Peyer's patch (tissue), 4 donors: ENCODE results near the gene NUAK1. TPM values are rescaled to one million over a fixed set of nuclear protein-coding genes. Genes with fewer than 3 reads are reported as not detected.

Experiments used
- DNase-seq, 3 donors: peaks; one replicate each; pipeline ENCODE4 v3.0.0-alpha.2; 2017 to 2019
- H3K27ac ChIP-seq, 4 donors: fragments of 200-600 bp; sonication (generic); one replicate each; pipeline ENCODE4 v1.5.1; 2016 to 2019
- H3K27me3 ChIP-seq, 2 donors: fragments of 200-600 bp; sonication (generic); one replicate each; pipeline ENCODE4 v1.5.1; 2019
- H3K36me3 ChIP-seq, 3 donors: fragments of 200-600 bp; sonication (generic); one replicate each; pipeline ENCODE4 v1.5.1; 2016 to 2019
- H3K4me1 ChIP-seq, 4 donors: fragments of 200-600 bp; sonication (generic); one replicate each; pipeline ENCODE4 v1.5.1; 2016 to 2019
- H3K4me3 ChIP-seq, 4 donors: fragments of 200-600 bp; sonication (generic); 1 replicate in 3 of 4; 2 replicates in 1 of 4; pipeline ENCODE4 v1.5.1; 2016 to 2019; ENCODE audit warnings: mild to moderate bottlenecking in 1 of 4
- H3K9me3 ChIP-seq, 4 donors: fragments of 200-600 bp; sonication (generic); one replicate each; pipeline ENCODE4 v1.5.1; 2016 to 2019; ENCODE audit warnings: mild to moderate bottlenecking in 1 of 4
- CTCF ChIP-seq, 6 experiments: fragments of 450-650 bp in 4 of 6; fragments of 200-600 bp in 2 of 6; sonication (generic) in 1 of 6; IDR thresholded peaks; one replicate each; pipeline ENCODE4 v1.5.1; 2017 to 2019; ENCODE audit warnings: antibody characterized with exemption in 6 of 6, mild to moderate bottlenecking in 3 of 6, moderate library complexity in 1 of 6
- POLR2A ChIP-seq, 2 donors: fragments of 450-650 bp; IDR thresholded peaks; one replicate each; pipeline ENCODE4 v1.5.1; 2017; ENCODE audit warnings: antibody characterized with exemption in 2 of 2, mild to moderate bottlenecking in 2 of 2, moderate library complexity in 2 of 2
- total RNA-seq, 4 donors: library from RNA; depleted of rRNA; stranded (reverse); fragments of >200 nt; gene quantifications; one replicate each; pipeline ENCODE4 v1.1.0, GENCODE V29; 2016

Gene NUAK1
- total RNA-seq, 4 donors from 2014 or later, result 2.1 to 7.7 (median 4.6) TPM

- Histone ChIP-seq H3K4me1 (peaks cover 0 to 20% (median 6%) of the 10 kb centered on the region in 4 donors), H3K27me3 (peaks cover 0 to 18% of the 10 kb centered on the region in 2 donors), H3K9me3 (no peaks in the 10 kb centered on the region), H3K4me3 (no peak overlapping the region), H3K27ac (no peak overlapping the region), H3K36me3 (no peaks in the 10 kb centered on the region)
- no peak for DNase-seq
- no peak for TF ChIP-seq POLR2A (IDR thresholded peaks at IDR 0.05)
- no peak for TF ChIP-seq CTCF (IDR thresholded peaks at IDR 0.05)
Observed at GRCh38 chr12:106141452-106141851, 2.7 kb upstream of the NUAK1 start.

- TF ChIP-seq CTCF (IDR thresholded peaks at IDR 0.05) (no peak), POLR2A (IDR thresholded peaks at IDR 0.05) (no peak)
- Histone ChIP-seq H3K4me3 (peak overlapping the region in 1 of 4 donors; percentile 83), H3K9me3 (no peaks in the 10 kb centered on the region), H3K36me3 (no peaks in the 10 kb centered on the region), H3K27ac (peak overlapping the region in 1 of 4 donors; percentile 90), H3K27me3 (peaks cover 0 to 18% of the 10 kb centered on the region in 2 donors), H3K4me1 (peaks cover 0 to 20% (median 6%) of the 10 kb centered on the region in 4 donors)
- DNase-seq, result no peak
Observed at GRCh38 chr12:106141003-106141402, 2.2 kb upstream of the NUAK1 start.

GRCh38 chr12:106140223-106140986 is 1.7 kb upstream of the NUAK1 start:
- Histone ChIP-seq H3K4me3 (peak overlapping the region in 3 of 4 donors; percentile 48 to 83 (median 68)), H3K4me1 (peaks cover 0 to 19% (median 6%) of the 10 kb centered on the region in 4 donors), H3K27me3 (peaks cover 0 to 18% of the 10 kb centered on the region in 2 donors), H3K36me3 (no peaks in the 10 kb centered on the region), H3K9me3 (no peaks in the 10 kb centered on the region), H3K27ac (peak overlapping the region in 2 of 4 donors; percentile 68 to 90)
- TF ChIP-seq POLR2A (IDR thresholded peaks at IDR 0.05), result no peak
- no peak for TF ChIP-seq CTCF (IDR thresholded peaks at IDR 0.05)
- DNase-seq, result no peak

GRCh38 chr12:106139422-106140171 is 843 bp upstream of the NUAK1 start:
- H3K27ac ChIP-seq, result peak overlapping the region; percentile 62 to 90 (median 77)

GRCh38 chr12:106138357-106138632 is 459 bp downstream of the NUAK1 start:
- Histone ChIP-seq H3K27ac (peak overlapping the region; percentile 62 to 90 (median 77)), H3K9me3 (no peaks in the 10 kb centered on the region), H3K4me3 (peak overlapping the region; percentile 48 to 83 (median 61)), H3K36me3 (no peaks in the 10 kb centered on the region), H3K27me3 (peaks cover 0 to 18% of the 10 kb centered on the region in 2 donors), H3K4me1 (peaks cover 0 to 17% (median 6%) of the 10 kb centered on the region in 4 donors)
- TF ChIP-seq POLR2A (IDR thresholded peaks at IDR 0.05) (no peak), CTCF (IDR thresholded peaks at IDR 0.05) (no peak)
- DNase-seq, result no peak

More at GRCh38 chr12:106139422-106140171, 843 bp upstream of the NUAK1 start:
- no peak for TF ChIP-seq CTCF (IDR thresholded peaks at IDR 0.05)
- no peak for TF ChIP-seq POLR2A (IDR thresholded peaks at IDR 0.05)
- H3K4me3 ChIP-seq, result peak overlapping the region; percentile 48 to 83 (median 61)
- no peaks in the 10 kb centered on the region for H3K9me3 ChIP-seq
- peak in 2 of 3 donors; percentile 79 to 80 for DNase-seq
- H3K27me3 ChIP-seq, result peaks cover 0 to 18% of the 10 kb centered on the region in 2 donors
- no peaks in the 10 kb centered on the region for H3K36me3 ChIP-seq
- peaks cover 0 to 17% (median 6%) of the 10 kb centered on the region in 4 donors for H3K4me1 ChIP-seq
